MM.1S (cell line): ENCODE measurements around the gene CHD2.

Experiments used
- CTCF ChIP-seq: fragments of 300-600 bp; sonication (generic); IDR thresholded peaks from 2 replicates; pipeline ENCODE4 v1.5.1; 2016; ENCODE audit warnings: antibody characterized with exemption, low read length, mixed read lengths
- EZH2 ChIP-seq: fragments of 300-600 bp; sonication (generic); optimal IDR thresholded peaks from 2 replicates; pipeline ENCODE3; 2017; ENCODE audit warnings: low read depth, mild to moderate bottlenecking, antibody characterized with exemption, low read length, mixed read lengths
- EZH2phosphoT487 ChIP-seq: fragments of 300-600 bp; sonication (generic); IDR thresholded peaks from 2 replicates; pipeline ENCODE4 v1.6.1; 2018; ENCODE audit warnings: antibody characterized with exemption, low read length

GRCh38 chr15:93058128-93058527, 158.0 kb downstream of the CHD2 start:
- TF ChIP-seq CTCF (no peak), EZH2phosphoT487 (no peak), EZH2 (no peak)
